GM18868 (cell line): ENCODE measurements around the gene FRMPD2.
"Not testable (repeated sequence)": the region's sequence is repeated elsewhere in the genome, so short reads cannot be mapped to it uniquely, and the experiment has no call there.

Experiments used
- ATAC-seq: cut with Tn5 transposase; IDR thresholded peaks from one replicate; pipeline ENCODE4 v1.9.1; 2021; ENCODE audit warnings: mild to moderate bottlenecking, moderate library complexity; ENCODE audit not compliant: unreplicated experiment

The FRMPD2 gene

GRCh38 chr10:48234295-48234694 lies 40.2 kb downstream of the FRMPD2 start:
- ATAC-seq = no peak

GRCh38 chr10:48233559-48234005 lies 40.9 kb downstream of the FRMPD2 start:
- no peak for ATAC-seq

- no peak for ATAC-seq
Observed at GRCh38 chr10:48232717-48233447, 41.6 kb downstream of the FRMPD2 start.

GRCh38 chr10:48231699-48232315 lies 42.7 kb downstream of the FRMPD2 start:
- peak; percentile 82 for ATAC-seq

GRCh38 chr10:48231178-48231577 lies 43.3 kb downstream of the FRMPD2 start:
- peak; percentile 57 for ATAC-seq

- no peak for ATAC-seq
Observed at GRCh38 chr10:48227213-48227612, 47.3 kb downstream of the FRMPD2 start.

- no peak for ATAC-seq
Observed at GRCh38 chr10:48224979-48225560, 49.4 kb downstream of the FRMPD2 start.

GRCh38 chr10:48224296-48224695 lies 50.2 kb downstream of the FRMPD2 start:
- no peak for ATAC-seq

- no peak for ATAC-seq
Observed at GRCh38 chr10:48221814-48222213, 52.7 kb downstream of the FRMPD2 start.

GRCh38 chr10:48221031-48221430 lies 53.5 kb downstream of the FRMPD2 start:
- not testable (repeated sequence) for ATAC-seq

- no peak for ATAC-seq
Observed at GRCh38 chr10:48219194-48219593, 55.3 kb downstream of the FRMPD2 start.

- ATAC-seq = no peak
Observed at GRCh38 chr10:48216744-48217143, 57.8 kb downstream of the FRMPD2 start.

- ATAC-seq = no peak
Observed at GRCh38 chr10:48216204-48216505, 58.3 kb downstream of the FRMPD2 start.

- ATAC-seq = no peak
Observed at GRCh38 chr10:48215486-48216203, 58.9 kb downstream of the FRMPD2 start.

GRCh38 chr10:48214716-48215485 lies 59.6 kb downstream of the FRMPD2 start:
- no peak for ATAC-seq

GRCh38 chr10:48213047-48213446 lies 61.4 kb downstream of the FRMPD2 start:
- ATAC-seq = no peak

- no peak for ATAC-seq
Observed at GRCh38 chr10:48211777-48212176, 62.7 kb downstream of the FRMPD2 start.

- ATAC-seq = no peak
Observed at GRCh38 chr10:48210966-48211365, 63.5 kb downstream of the FRMPD2 start.

- ATAC-seq = no peak
Observed at GRCh38 chr10:48210391-48210790, 64.1 kb downstream of the FRMPD2 start.

- no peak for ATAC-seq
Observed at GRCh38 chr10:48209241-48209640, 65.3 kb downstream of the FRMPD2 start.

- no peak for ATAC-seq
Observed at GRCh38 chr10:48207853-48208252, 66.6 kb downstream of the FRMPD2 start.
